Adrenal gland (tissue), 12 donors: ENCODE data around the gene HOXA5. TPM values are rescaled to one million over a fixed set of nuclear protein-coding genes. Genes with fewer than 3 reads are reported as not detected.

Experiments used
- DNase-seq, 7 donors: peaks; one replicate each; pipeline ENCODE4 v3.0.0-alpha.2; 2019 to 2020
- H3K27ac ChIP-seq, 5 donors: fragments of 200-600 bp; sonication (generic) in 4 of 5; 1 replicate in 3 of 5; 2 replicates in 2 of 5; pipeline versions ENCODE4 v1.5.1 to v1.8.0; 2016 to 2020; ENCODE audit warnings: mild to moderate bottlenecking in 1 of 5
- H3K27me3 ChIP-seq: fragments of 200-600 bp; 2 replicates; pipeline ENCODE4 v1.8.0; 2021
- H3K36me3 ChIP-seq, 2 donors: fragments of 200-600 bp; replicated peaks in 1 of 2; 1 replicate in 1 of 2; 2 replicates in 1 of 2; pipeline versions ENCODE4 v1.5.1 to v1.8.0; 2018 to 2022
- H3K4me1 ChIP-seq, 2 donors: fragments of 200-600 bp; replicated peaks in 1 of 2; 1 replicate in 1 of 2; 2 replicates in 1 of 2; pipeline versions ENCODE4 v1.5.1 to v1.8.0; 2018 to 2021
- H3K4me3 ChIP-seq, 4 donors: fragments of 200-600 bp; sonication (generic) in 3 of 4; one replicate each; pipeline ENCODE4 v1.5.1; 2016 to 2018
- H3K9me3 ChIP-seq, 3 donors: fragments of 200-600 bp; sonication (generic) in 1 of 3; replicated peaks in 1 of 3; 1 replicate in 2 of 3; 2 replicates in 1 of 3; pipeline versions ENCODE4 v1.5.1 to v1.8.0; 2016 to 2021
- POLR2A ChIP-seq, 2 donors: fragments of 450-650 bp; IDR thresholded peaks; one replicate each; pipeline ENCODE4 v1.6.1; 2017; ENCODE audit warnings: antibody characterized with exemption in 2 of 2, mild to moderate bottlenecking in 2 of 2, moderate library complexity in 1 of 2
- WGBS, 4 donors: extraction: QIAGEN DNeasy Blood & Tissue Kit in 2 of 4; methylation state at CpG; one replicate each; pipeline versions ENCODE4 v1.1.5 to v1.1.7; 2013 to 2017; 5-methylcytosine and 5-hydroxymethylcytosine counted together
- intact Hi-C, 2 donors: fragments of 100-400 bp; cut with DNase I; formaldehyde crosslinking; loops; one replicate each; pipeline versions ENCODE4 v1.14.1 to v1.15.0; 2022 to 2023
- polyA plus RNA-seq, 3 donors: library from polyadenylated mRNA; stranded (reverse); fragments of 200-250 nt in 2 of 3; fragments of 350-450 nt in 1 of 3; fragmentation: Illumina TruSeq in 1 of 3; extraction: RNeasy Lipid Tissue Mini Kit (QIAGEN cat#74804) in 1 of 3; gene quantifications; one replicate each; pipeline ENCODE4 v1.2.3, GENCODE V29; 2013 to 2014
- total RNA-seq, 9 donors: library from RNA; depleted of rRNA in 4 of 9; stranded (reverse); fragments of >200 nt in 4 of 9; fragments of 120-200 nt in 1 of 9; fragmentation: NEBNext Ultra II Directional in 1 of 9; extraction: Animal tissue kit (Norgen Biotek cat#: 25700) in 1 of 9; gene quantifications; one replicate each; pipeline versions ENCODE4 v1.1.0 to v1.2.4, GENCODE V29; 2013 to 2023
- TF ChIP-seq, protein P1 (sequence below), 6 experiments: fragments of 450-650 bp in 4 of 6; fragments of 200-600 bp in 2 of 6; sonication (generic) in 1 of 6; IDR thresholded peaks; 1 replicate in 5 of 6; 2 replicates in 1 of 6; pipeline versions ENCODE4 v1.5.1 to v1.8.0; 2016 to 2021; ENCODE audit warnings: antibody characterized with exemption in 6 of 6, mild to moderate bottlenecking in 2 of 6, moderate library complexity in 1 of 6
- donor health status: healthy with polysubstance abuse.
- donor health status: Bipolar disorder and iron deficiency.
- donor health status: DM: yes; HTN: yes; CAD: no.
- donor health status: DM: no; HTN: no; CAD: no.
- donor health status: DM: no; HTN: no; CAD: no.
- donor health status: DM: yes; HTN: yes; CAD: no.

HOXA5 gene
- total and polyA plus RNA-seq, 12 donors = 21.8 to 132 (median 57.0) TPM

- peaks cover 0 to 12% of the 10 kb centered on the region in 2 donors for H3K36me3 ChIP-seq
- peak; percentile 60 to 81 (median 75) for DNase-seq
- H3K27ac ChIP-seq = peak overlapping the region; percentile 94 to 99 (median 99)
- 15 to 22% (median 18%) methylated on average over 25 to 30 of the region's 30 CpGs for WGBS, 4 donors
- H3K27me3 ChIP-seq = no peaks in the 10 kb centered on the region
- peaks cover 10 to 17% of the 10 kb centered on the region in 2 donors for H3K4me1 ChIP-seq
- peak overlapping the region; percentile 66 to 91 (median 76) for H3K4me3 ChIP-seq
- no peaks in the 10 kb centered on the region for H3K9me3 ChIP-seq
- intact Hi-C loops = loop anchor here (5.0 kb wide), 1 partner anchor 285 kb away; no protein-coding TSS in a partner anchor
- TF ChIP-seq, protein P1, sequence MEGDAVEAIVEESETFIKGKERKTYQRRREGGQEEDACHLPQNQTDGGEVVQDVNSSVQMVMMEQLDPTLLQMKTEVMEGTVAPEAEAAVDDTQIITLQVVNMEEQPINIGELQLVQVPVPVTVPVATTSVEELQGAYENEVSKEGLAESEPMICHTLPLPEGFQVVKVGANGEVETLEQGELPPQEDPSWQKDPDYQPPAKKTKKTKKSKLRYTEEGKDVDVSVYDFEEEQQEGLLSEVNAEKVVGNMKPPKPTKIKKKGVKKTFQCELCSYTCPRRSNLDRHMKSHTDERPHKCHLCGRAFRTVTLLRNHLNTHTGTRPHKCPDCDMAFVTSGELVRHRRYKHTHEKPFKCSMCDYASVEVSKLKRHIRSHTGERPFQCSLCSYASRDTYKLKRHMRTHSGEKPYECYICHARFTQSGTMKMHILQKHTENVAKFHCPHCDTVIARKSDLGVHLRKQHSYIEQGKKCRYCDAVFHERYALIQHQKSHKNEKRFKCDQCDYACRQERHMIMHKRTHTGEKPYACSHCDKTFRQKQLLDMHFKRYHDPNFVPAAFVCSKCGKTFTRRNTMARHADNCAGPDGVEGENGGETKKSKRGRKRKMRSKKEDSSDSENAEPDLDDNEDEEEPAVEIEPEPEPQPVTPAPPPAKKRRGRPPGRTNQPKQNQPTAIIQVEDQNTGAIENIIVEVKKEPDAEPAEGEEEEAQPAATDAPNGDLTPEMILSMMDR (IDR thresholded peaks at IDR 0.05) = peak in 5 of 6 experiments; percentile 39 to 50 (median 45)
- peak in 1 of 2 donors; percentile 62 for TF ChIP-seq POLR2A (IDR thresholded peaks at IDR 0.05)
These were observed 1.4 kb downstream of the HOXA5 start for GRCh38 chr7:27141923-27142579.

DNA sequence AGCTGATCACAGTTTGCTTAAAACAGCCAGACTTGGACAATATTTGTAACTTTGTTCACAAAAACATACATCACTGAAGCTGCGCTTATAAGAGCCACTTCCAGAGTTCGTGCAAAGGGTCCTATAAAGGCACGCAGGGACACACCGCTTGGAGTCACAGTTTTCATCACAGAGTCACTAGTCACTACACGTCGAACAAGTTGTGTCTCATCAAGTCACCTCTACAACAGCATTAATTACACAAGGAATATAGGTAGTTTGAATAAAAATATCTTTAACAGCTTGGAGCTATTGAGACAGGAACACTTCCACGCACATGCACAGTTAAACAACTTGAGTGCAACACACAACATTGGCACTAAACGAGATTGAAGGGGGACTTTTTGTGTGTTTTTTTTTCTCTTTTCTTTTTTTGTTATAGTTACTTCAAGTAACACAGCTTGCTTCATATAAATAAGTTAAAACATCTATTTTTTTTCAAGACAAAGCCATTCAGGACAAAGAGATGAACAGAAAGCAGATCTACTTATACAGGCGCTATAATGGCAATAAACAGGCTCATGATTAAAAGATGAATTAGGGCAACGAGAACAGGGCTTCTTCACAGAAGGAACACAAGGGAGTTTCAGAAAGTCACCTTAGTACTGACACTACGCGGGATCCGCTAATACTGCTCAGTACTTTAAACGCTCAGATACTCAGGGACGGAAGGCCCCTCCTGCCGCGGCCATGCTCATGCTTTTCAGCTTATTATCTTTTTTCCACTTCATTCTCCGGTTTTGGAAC, 2.2 kb downstream of the HOXA5 start:
- peak overlapping the region; percentile 94 to 99 (median 99) for H3K27ac ChIP-seq

GRCh38 chr7:27140126-27140857, 3.2 kb downstream of the HOXA5 start:
- H3K9me3 ChIP-seq = no peaks in the 10 kb centered on the region
- no peaks in the 10 kb centered on the region for H3K27me3 ChIP-seq
- intact Hi-C loops = loop anchor here (5.0 kb wide), 1 partner anchor 283 kb away; no protein-coding TSS in a partner anchor
- H3K36me3 ChIP-seq = peaks cover 0 to 10% of the 10 kb centered on the region in 2 donors
- WGBS, 4 donors = 72 to 81% (median 80%) methylated on average over 15 of the region's 15 CpGs
- H3K4me1 ChIP-seq = peaks cover 15 to 29% of the 10 kb centered on the region in 2 donors
- no peak for TF ChIP-seq POLR2A (IDR thresholded peaks at IDR 0.05)
- TF ChIP-seq, protein P1 (IDR thresholded peaks at IDR 0.05) = no peak
- DNase-seq = peak in 2 of 7 donors; percentile 25
- H3K27ac ChIP-seq = peak overlapping the region in 3 of 5 donors; percentile 59 to 99 (median 99)
- peak overlapping the region in 1 of 4 donors; percentile 91 for H3K4me3 ChIP-seq

More for the DNA sequence above, 2.2 kb downstream of the HOXA5 start:
- intact Hi-C loops = loop anchor here (5.0 kb wide), 1 partner anchor 284 kb away; no protein-coding TSS in a partner anchor
- no peak for TF ChIP-seq POLR2A (IDR thresholded peaks at IDR 0.05)
- TF ChIP-seq, protein P1 (IDR thresholded peaks at IDR 0.05) = no peak
- peak overlapping the region in 3 of 4 donors; percentile 66 to 91 (median 74) for H3K4me3 ChIP-seq
- no peaks in the 10 kb centered on the region for H3K27me3 ChIP-seq
- DNase-seq = peak in 1 of 7 donors; percentile 49
- peaks cover 10 to 20% of the 10 kb centered on the region in 2 donors for H3K4me1 ChIP-seq
- H3K9me3 ChIP-seq = no peaks in the 10 kb centered on the region
- H3K36me3 ChIP-seq = peaks cover 0 to 12% of the 10 kb centered on the region in 2 donors
- 46 to 53% (median 49%) methylated on average over 18 of the region's 18 CpGs for WGBS, 4 donors
